DMS79 (cell line): ENCODE measurements around the gene IBA57.

Source experiments
- DNase-seq: peaks from one replicate; lab custom pipeline; 2025; lab: John Stamatoyannopoulos, UW

The IBA57 gene

DNA sequence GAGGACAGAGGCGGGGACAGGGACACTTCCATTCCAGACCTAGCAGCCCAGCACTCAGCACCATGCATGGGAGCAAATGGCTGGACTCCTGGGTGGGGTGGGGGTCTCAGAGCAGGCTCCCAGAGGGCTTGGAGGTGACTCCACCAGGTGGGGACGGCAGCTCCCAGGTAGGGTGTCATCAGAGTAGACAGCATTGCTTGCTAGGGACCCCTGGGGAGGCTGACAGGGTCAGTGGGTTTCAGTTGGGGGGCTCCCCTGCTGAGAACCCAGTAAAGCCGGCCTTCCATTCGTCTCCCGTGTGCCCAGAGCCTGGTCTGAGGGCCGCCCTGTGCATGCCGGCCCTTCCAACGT is 20.6 kb upstream of the IBA57 start:
- DNase-seq, result no peak

DNA sequence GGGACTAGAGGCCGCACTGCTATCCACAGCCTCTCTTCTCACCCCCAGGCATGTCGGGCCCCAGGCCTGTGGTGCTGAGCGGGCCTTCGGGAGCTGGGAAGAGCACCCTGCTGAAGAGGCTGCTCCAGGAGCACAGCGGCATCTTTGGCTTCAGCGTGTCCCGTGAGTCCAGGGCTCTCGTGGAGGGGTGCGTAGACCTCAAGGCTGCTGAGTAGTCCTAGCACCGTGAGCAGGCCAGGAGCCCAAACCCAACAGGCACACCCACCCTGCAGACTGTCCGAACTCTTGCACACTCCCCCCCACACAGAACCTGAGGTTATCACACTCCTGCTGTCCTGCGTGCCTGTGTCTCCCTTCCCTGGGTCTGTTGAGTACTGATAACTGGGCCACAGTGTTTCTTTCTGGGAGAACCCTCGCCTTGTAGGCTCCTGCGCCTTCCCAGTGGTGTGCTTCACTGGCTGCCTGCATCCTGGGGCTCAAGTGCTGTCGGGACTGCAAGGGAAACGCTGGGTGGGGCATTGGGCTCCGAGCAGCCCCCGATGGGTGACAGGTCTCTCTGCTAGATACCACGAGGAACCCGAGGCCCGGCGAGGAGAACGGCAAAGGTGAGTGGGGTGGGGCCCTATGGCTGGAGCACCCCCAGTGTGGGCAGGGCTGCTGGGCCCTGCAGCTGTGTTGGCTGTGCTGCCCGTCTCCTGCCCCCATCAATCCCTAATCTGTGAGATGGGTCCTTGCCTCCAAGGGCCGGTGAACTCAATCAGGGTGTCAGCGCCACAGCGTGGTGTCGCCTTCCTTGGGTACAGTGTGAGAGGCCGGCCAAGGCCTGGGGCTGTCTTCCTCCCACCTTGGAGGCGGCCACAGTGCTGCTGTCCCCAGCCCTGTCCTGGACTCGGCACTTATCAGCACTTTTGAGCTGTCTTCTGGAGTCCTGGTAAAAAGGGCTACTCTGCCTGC is 19.9 kb upstream of the IBA57 start:
- no peak for DNase-seq

- DNase-seq, result no peak
Observed at GRCh38 chr1:228146417-228147150, 19.0 kb upstream of the IBA57 start.

GRCh38 chr1:228147151-228147693 is 18.4 kb upstream of the IBA57 start:
- DNase-seq, result no peak

GRCh38 chr1:228147768-228148167 is 17.8 kb upstream of the IBA57 start:
- no peak for DNase-seq

DNA sequence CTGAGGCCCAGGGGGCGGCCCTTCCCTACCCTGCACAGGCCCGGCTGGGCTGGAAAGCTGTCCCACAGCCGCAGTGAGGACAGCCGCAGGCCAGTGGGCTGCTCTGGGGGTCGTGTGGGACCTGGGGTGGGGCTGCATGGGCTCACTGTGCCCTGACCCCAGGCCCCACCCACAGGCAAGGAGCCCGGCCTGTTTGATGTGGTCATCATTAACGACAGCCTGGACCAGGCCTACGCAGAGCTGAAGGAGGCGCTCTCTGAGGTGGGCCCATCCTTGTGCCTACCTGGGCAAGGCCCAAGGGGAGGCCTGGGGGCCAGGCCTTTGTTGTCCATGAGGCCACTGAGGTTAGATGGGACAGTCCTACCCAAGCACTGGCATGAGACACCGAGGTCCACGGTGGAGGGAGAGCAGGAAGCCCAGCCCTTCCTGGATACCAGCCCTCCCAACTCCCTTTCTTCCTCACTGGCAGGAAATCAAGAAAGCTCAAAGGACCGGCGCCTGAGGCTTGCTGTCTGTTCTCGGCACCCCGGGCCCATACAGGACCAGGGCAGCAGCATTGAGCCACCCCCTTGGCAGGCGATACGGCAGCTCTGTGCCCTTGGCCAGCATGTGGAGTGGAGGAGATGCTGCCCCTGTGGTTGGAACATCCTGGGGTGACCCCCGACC is 17.3 kb upstream of the IBA57 start:
- DNase-seq, result no peak

- no peak for DNase-seq
Observed at GRCh38 chr1:228148935-228149405, 16.6 kb upstream of the IBA57 start.

DNA sequence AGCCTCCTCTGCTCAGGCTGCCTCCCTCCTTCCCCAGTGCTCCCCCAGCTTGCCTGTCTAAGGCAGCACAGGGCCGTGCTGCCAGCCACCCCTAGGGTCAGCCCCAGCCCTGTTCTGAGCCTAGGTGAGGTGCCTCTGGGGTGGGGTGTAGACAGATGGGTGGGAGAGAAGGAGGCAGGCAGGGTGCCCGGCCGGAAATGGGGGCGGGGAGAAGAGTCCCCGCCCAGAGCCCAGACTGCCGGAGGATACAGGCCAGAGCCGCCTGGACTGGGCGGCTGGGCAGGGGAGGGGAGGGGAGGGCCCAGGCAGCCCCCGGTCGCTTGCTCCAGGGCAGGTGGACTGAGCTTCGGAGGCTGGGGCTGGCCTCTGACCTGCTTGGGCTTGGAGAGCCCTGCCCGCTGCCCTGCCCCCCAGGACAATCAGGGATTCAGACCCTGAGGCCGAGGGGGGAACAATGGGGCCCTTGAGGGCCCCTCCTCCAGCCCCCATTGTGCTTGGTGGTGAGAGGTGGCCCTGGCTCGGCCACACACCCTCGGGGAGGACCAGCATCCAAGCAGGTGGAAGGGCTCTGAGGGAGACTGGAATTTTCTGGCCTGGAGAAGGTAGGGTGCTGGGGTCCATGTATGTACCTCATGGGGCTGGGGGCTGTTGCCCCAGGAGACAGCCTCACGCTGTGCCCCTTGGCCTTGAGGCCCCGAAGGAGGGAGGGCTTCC is 16.0 kb upstream of the IBA57 start, which contains the start of gene GJC2:
Gene GJC2, plus strand, starts transcription at position 525 of the 714 bp plus-strand sequence. CDS start 7,829 bp downstream, outside the sequence.
- DNase-seq, result no peak

DNA sequence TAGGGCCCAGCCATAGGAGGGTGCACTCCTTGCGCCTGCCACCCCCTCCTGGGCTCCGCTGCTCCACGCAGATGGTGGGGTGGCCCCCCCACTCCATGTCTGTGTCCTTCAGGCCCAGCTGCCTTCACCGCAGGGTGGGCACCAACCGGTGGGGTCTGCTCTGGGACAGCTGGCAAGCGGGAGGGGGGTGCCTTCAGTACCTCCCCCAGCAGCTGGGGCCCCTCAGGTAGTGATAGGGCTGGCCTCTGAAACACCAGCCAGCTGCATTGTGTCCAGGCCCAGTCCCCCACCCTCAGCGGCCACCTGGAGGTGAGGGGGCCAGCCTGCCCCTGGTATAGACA is 15.5 kb upstream of the IBA57 start:
- DNase-seq, result no peak

- DNase-seq, result no peak
Observed at GRCh38 chr1:228150461-228151179, 15.0 kb upstream of the IBA57 start.

DNA sequence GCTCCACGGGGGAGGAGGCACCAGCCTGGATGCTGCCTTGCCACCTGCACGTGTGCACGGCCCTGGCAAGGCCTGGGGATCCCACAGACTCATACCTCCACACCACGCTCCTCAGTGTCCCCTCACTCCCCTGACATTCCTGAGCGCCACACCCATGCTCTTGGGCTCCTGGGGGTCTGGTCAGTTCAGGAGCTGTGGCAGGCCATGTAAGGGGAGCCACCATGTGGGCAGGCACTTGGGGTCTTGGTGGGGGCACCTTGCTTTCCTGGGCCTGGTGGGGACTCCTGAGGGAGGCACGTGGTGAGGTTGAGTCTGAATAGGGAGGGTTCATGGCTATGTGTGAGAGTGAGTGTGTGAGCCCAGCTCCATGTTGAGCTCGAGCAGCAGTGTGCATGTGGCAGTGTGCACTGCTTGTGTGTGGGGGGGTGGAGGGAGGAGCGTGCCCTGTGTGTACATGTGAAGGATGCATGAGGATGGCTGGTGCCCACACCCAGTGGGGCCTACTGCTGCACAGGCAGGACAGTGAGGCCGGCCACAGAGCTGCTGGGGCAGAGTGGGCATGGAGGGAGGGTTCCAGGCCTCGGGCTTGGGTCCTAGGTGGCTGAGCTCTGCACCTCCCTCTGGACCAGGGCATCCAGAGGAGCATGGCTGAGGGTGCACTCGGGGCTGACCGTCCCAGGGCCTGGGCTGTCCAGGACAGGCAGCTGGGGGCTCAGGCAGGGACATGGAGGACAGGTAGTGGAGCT is 14.3 kb upstream of the IBA57 start:
- DNase-seq, result no peak

GRCh38 chr1:228152097-228152917 is 13.3 kb upstream of the IBA57 start:
- DNase-seq, result no peak

GRCh38 chr1:228152918-228153258 is 12.7 kb upstream of the IBA57 start:
- DNase-seq, result no peak

DNA sequence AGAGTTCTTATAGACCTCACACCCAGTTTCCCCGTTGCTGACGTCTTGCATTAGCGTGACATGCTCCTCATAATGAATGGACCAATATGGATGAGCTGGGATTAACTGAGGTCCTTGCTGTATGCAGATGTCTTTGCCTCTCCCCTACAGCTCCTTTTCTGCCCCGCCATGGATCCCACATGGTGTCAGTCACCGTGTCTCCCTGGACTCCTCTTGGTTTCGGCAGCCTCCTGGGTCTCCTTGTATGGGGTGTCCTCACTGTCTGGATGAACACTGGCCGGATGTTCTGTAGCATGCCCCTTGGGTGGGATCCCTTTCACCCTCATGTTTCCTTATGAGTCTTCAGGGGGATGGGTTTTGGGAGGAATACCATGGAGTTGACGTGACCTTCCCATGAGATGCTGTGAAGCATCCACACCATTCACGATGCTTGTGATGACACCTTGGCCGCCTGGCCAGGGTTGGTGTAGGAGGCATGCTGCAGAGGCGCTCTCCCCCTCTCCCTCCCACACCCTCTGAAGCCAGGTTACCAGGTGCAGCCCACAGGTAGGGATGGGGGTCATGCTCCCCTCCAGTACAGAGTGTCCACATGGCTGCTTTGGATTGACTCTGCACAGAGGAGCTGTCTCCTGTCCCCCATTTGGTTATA is 11.5 kb upstream of the IBA57 start:
- DNase-seq, result no peak

DNA sequence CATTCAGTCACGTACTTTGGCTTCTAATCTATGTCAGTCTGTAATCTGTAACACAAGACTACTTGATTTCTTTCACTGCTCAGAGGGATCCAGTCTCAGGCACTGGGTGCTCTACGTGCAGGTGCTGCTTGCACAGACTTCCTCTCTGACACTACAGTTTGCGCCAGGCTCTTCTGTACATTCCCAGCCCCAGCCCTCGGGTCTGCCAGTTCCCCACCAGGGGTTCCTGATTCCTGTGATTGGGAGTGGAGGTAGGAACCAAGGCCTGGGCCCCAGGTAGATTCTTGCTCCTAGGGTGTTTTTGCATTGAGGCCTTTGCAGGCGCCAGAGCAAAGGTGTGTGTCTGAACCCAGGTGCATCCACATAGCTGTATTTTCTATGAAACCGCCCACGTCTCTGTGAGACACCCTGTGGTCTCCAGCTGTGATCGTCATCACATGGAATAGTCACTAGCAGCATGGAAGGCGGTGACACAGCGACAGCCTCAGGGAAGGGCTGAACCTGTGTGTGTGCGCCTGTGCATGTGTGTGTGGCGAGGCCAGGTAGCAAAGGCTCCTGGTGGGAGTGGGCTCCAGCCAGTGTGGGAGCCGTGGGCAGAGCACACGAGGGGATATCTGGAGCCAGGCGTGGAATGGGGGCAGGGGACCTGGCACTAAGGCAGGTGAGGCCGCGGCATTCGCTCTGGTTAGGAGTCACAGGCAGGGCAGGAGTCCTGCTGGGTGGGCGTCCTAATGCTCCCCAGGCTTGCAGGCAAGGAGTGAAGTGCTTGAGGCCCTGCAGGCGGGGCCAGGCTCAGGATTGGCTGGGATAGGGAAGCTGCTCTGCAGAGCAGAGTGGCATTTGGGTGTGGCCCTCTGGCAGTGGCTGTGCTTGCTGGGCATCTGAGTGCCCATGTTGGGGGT is 10.7 kb upstream of the IBA57 start:
- DNase-seq, result no peak

- no peak for DNase-seq
Observed at GRCh38 chr1:228155596-228156514, 9.7 kb upstream of the IBA57 start.

DNA sequence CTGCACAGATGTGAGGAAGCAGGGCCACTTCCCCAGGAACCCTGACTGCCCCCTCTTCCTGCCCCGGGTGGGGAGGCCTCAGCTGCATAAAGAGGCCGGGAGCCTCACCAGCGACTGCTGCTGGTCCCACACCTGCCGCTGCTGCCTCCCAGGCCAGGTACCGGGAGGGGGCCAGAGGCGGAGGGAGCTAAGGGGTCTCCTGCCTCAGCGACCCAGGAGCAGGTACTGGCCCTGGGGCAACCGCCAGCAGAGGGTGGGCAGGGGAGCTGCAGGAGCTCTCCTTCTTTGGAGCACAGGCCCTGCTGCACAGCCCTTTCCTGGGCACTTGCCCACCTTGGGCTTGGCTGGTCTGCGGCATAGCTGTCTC is 9.1 kb upstream of the IBA57 start:
- DNase-seq, result no peak
